GM12891 (cell line): ENCODE results near the gene HNRNPLL.

Source experiments
- POLR2AphosphoS5 ChIP-seq: IDR thresholded peaks from 2 replicates; pipeline ENCODE4 v1.6.1; 2011; ENCODE audit warnings: low read depth, low read length, control low read depth
- TAF1 ChIP-seq: IDR thresholded peaks from 2 replicates; pipeline ENCODE4 v1.6.1; 2011; ENCODE audit warnings: low read depth, low read length, control low read depth

- TF ChIP-seq TAF1 (no peak), POLR2AphosphoS5 (no peak)
These were observed 79.9 kb downstream of the HNRNPLL start for GRCh38 chr2:38522754-38523349.
